Upper lobe of right lung (tissue), 1 donor: Measurements from ENCODE around the gene SOD2. TPM values are rescaled to one million over a fixed set of nuclear protein-coding genes. Genes with fewer than 3 reads are reported as not detected.

ENCODE experiments used
- ATAC-seq: fragments of 200-7000 bp; cut with Tn5 transposase; one replicate; pipeline ENCODE4 v1.9.1; 2020; ENCODE audit warnings: mild to moderate bottlenecking, moderate library complexity
- DNase-seq: peaks from one replicate; pipeline ENCODE4 v3.0.0-alpha.2; 2020
- H3K27ac ChIP-seq: fragments of 200-600 bp; one replicate; pipeline ENCODE4 v1.8.0; 2022
- H3K27me3 ChIP-seq: fragments of 200-600 bp; one replicate; pipeline ENCODE4 v1.8.0; 2022; ENCODE audit warnings: mild to moderate bottlenecking
- H3K36me3 ChIP-seq: fragments of 200-600 bp; one replicate; pipeline ENCODE4 v1.8.0; 2022
- H3K4me1 ChIP-seq: fragments of 200-600 bp; one replicate; pipeline ENCODE4 v1.8.0; 2022
- H3K4me3 ChIP-seq: fragments of 200-600 bp; one replicate; pipeline ENCODE4 v1.8.0; 2022; ENCODE audit warnings: mild to moderate bottlenecking
- H3K9me3 ChIP-seq: fragments of 200-600 bp; one replicate; pipeline ENCODE4 v1.8.0; 2022
- CTCF ChIP-seq: fragments of 200-600 bp; IDR thresholded peaks from one replicate; pipeline ENCODE4 v1.8.0; 2022; ENCODE audit warnings: antibody characterized with exemption
- intact Hi-C: fragments of 100-400 bp; cut with DNase I; formaldehyde crosslinking; loops from one replicate; pipeline ENCODE4 v1.11.0; 2022
- total RNA-seq: library from RNA; stranded (reverse); fragmentation: NEBNext Ultra II Directional; extraction: Animal tissue kit (Norgen Biotek cat#: 25700); gene quantifications from one replicate; pipeline ENCODE4 v1.2.1, GENCODE V29; 2021
- donor health status: DM: no; HTN: yes; CAD: no; lungs with severe emphysema.

Gene SOD2
- total RNA-seq, 1 donor from 2014 or later, result 374 TPM

- Histone ChIP-seq H3K9me3 (no peaks in the 10 kb centered on the region), H3K4me1 (no peaks in the 10 kb centered on the region), H3K27me3 (no peaks in the 10 kb centered on the region), H3K36me3 (no peaks in the 10 kb centered on the region), H3K27ac (no peak overlapping the region), H3K4me3 (no peak overlapping the region)
- DNase-seq (no peak), ATAC-seq (no peak)
- TF ChIP-seq CTCF, result no peak
- intact Hi-C loops, result loop anchor here (10.0 kb wide), 1 partner anchor 471 kb away; no protein-coding TSS in a partner anchor
Measured at GRCh38 chr6:159646116-159646515, 46.9 kb downstream of the SOD2 start.

GRCh38 chr6:159645640-159646039, 47.4 kb downstream of the SOD2 start:
- Histone ChIP-seq H3K4me3 (no peak overlapping the region), H3K36me3 (no peaks in the 10 kb centered on the region), H3K27ac (no peak overlapping the region), H3K4me1 (no peaks in the 10 kb centered on the region), H3K27me3 (no peaks in the 10 kb centered on the region), H3K9me3 (no peaks in the 10 kb centered on the region)
- ATAC-seq (no peak), DNase-seq (no peak)
- intact Hi-C loops, result loop anchor here (10.0 kb wide), 1 partner anchor 471 kb away; no protein-coding TSS in a partner anchor
- no peak for TF ChIP-seq CTCF

Other genes with a start within 250 kb of the SOD2 start
- 77.4 TPM for gene WTAP, start 34.3 kb upstream of the SOD2 start, total RNA-seq
- gene ACAT2, start 68.8 kb upstream of the SOD2 start, total RNA-seq, result 52.6 TPM
- gene TCP1, start 96.4 kb upstream of the SOD2 start, total RNA-seq, result 105 TPM
- gene MRPL18, start 97.2 kb upstream of the SOD2 start, total RNA-seq, result 46.0 TPM
- gene PNLDC1, start 107.0 kb upstream of the SOD2 start, total RNA-seq, result 0.49 TPM
- not detected for gene MAS1, start 197.7 kb upstream of the SOD2 start, total RNA-seq